Ureter (tissue), 1 donor: Measurements from ENCODE around the gene PRKG1. TPM values are rescaled to one million over a fixed set of nuclear protein-coding genes. Genes with fewer than 3 reads are reported as not detected.
"Not testable (repeated sequence)": the region's sequence is repeated elsewhere in the genome, so short reads cannot be mapped to it uniquely, and the experiment has no call there.

Source experiments
- DNase-seq: peaks from one replicate; pipeline ENCODE4 v3.0.0-alpha.2; 2020; ENCODE audit warnings: low spot score
- total RNA-seq: library from RNA; stranded (reverse); gene quantifications from one replicate; pipeline ENCODE4 v1.2.4, GENCODE V29; 2023
- donor health status: DM: yes; HTN: yes; CAD: no.

PRKG1 gene
- total RNA-seq, 1 donor from 2014 or later = 25.4 TPM

DNA sequence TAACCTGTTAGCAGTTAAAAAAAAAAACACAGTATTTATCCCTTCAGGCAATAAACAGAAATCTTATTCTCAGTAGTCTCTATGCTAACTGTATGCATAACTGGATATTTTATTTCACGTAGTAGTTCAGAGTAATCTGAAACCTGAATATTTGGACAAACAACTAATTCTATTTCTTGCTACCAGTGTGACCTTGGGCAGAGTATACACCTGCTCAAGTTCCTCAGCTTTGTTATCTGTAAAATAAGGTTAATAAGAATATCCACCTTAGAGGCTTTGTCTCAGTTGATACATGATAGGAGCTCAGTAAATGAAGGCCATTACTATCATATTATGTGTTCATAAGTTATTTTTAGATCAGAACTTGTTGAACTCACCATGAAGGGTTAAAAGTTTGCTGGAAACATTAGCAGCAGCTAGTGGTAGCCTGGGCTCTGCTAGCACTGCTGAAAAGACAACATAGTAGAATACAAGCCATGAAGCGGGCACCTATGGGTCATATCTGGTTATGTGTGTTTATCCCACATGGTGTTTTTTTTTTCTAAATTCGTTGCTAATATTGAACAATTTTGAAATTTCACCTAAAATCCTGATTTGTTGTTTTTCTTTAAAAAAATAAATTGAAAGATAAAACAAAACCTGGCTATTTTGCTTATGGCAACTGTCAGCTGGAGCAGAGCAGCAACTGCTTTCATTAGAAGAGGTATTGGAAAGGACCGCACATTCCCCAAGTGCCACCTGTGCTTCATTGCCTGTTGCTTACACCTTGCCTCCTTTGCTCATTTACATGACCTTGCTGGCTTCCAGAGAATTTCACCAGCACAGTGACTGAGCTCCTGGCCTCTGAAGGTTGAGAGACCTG is 303.0 kb downstream of the PRKG1 start:
- no peak for DNase-seq

DNA sequence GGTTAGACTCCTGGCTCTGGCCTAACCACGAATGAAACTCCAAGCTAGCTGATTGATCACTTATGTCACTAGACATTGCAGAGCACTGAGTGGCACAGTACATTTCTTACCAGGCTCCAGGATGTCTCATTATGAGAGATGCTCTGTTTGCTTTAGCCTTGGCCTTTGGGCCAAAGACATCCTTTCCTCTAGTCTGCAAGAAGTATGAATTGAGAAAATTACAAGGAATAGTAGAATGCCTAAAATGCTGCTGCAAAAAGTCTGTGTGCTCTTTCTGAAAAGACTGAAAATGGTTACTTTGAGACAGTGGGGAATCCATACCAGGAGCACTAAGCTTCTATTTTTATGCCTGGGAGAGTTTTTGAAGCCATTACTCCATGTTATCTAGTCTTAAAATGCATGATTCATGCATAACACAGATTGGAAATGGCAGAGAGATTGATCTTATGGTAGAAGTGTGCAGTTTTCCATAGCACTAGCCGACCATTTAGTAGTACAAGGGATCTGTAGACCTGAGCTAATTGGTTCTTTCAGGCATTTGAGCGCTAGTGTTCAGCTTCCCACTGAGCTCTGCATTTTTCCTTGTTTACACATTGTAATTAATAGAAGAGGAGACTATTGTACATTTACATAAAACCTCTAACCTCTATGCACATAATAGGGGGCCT is 303.8 kb downstream of the PRKG1 start:
- DNase-seq = no peak

DNA sequence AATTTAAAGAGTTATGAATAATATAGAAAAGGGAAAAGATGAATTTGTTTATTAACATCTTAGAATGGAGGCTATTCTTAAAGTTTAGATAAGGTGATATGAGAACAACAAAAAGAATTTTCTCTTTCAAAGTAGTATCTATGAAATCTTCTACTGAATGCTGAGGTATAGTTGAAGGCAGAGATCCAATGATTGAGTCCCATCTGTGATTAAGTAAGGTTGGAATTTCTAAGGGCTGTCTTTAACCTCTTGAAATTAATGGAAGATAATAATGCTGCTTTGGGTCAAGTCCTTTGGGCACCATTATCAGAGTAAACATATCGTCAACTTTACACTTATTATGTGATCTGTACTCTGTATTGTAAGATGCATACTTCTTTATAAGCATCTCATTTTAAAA is 307.9 kb downstream of the PRKG1 start:
- no peak for DNase-seq

- no peak for DNase-seq
Measured at GRCh38 chr10:51384971-51385370, 310.7 kb downstream of the PRKG1 start.

- no peak for DNase-seq
Measured at GRCh38 chr10:51386248-51386885, 312.1 kb downstream of the PRKG1 start.

- no peak for DNase-seq
Measured at GRCh38 chr10:51389415-51390321, 315.4 kb downstream of the PRKG1 start.

- DNase-seq = not testable (repeated sequence)
Measured at GRCh38 chr10:51393006-51393405, 318.7 kb downstream of the PRKG1 start.

DNA sequence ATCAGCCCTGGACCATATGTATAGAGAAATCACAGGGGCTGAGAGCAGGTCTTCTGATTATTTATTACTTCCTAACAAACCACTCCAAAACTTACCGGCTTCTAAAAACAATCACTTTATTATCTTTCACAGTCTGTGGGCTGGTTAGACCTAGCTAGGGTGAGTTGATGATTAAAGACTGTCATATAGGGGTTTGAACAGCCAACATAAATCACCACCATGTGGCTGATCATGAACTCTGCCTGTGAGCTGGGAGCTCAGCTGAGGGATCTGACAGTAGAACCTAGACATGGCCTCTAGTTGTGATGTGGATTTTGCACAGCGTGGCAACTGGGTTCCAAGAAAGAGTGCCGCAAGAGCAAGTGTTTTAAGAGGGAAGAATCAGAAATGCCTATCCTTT is 319.8 kb downstream of the PRKG1 start:
- no peak for DNase-seq

DNA sequence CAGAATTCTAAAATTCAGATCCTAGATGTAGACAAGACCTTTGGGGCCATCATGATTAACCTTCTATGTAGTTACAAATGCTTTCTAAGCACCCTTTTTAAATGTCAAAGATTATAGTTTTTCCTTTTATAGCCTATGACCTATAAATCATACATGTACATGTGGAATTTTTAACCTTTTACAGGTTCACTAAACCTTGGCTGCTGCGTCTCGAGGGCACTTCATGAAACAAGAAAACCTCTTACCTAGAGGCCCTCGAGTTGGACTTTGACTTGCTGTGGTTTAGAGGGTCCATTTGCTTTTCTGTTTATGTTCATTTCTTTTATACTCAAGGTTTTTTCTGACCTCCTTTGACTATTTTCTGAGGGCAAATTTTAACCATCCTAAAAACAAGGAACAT is 323.0 kb downstream of the PRKG1 start:
- DNase-seq = no peak

DNA sequence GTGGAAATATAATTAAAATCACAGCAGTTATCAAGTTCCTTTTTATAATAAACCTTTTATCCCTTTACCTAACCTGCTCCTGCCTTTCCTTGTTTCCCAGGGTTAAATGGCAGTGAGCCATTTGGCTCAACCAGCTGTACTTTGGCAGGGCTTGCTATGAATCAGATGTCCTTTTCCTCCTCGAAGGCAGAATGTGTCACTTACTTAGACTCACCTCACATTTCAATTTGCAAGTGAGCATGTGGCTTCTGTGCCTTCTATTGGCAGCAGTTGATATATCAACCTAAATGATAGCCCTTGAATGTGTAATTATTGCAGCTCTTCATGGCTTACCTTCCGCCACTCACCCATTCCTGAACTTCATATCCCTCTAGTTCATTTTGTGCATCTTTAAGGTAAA is 323.4 kb downstream of the PRKG1 start:
- peak; percentile 51 for DNase-seq

DNA sequence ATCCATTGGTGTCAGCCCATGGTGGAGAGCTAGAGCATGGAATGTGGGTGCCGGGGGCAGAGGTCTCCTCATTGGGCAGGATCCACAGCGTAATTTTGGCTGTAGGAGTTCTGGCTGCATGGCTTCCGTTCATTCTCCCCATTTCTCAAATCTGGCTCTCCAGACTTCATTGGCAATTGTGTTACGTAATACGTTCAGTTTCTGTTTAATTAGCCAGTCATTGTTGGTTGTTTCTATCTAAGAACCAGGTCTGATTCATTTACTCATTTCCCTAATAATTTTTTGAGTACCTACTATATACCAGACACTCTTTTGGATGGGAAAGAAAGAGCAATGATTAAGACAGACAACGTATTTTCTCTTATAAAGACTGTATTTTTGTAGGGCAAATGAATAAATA is 325.6 kb downstream of the PRKG1 start:
- DNase-seq = no peak

DNA sequence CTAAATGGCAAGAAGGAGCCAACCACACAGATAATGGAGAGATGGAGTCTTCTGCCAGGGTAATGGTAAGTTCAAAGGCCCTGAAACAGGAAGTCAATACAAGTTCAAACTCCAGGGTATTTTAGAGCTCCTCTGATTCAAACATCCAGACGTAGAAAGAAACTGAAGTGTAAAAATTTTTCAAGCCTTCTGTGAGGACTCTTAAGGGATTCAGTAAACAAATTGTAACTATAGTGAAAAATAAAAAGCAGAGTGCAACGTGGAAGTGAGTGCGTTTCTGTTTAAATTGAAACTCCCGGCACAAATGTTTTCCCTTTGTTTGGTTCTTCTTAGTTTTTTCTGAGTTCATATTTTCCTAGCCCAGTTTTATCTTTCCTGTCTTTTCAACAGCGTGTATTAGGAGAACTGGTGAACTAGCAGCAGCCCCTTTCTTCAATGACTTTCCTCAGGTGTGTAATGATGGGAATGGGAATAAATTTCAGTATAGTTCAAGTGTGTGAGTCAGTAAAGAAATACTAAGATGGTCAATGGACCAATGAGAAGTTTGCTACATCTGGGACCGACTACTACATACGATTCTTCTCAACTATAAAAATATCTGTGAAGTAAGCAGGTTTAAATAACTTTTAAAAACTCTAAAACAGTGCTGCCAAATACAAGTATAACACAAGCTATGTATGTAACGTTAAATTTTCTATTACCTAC is 326.3 kb downstream of the PRKG1 start:
- DNase-seq = no peak

GRCh38 chr10:51403521-51403920 is 329.2 kb downstream of the PRKG1 start:
- DNase-seq = no peak

GRCh38 chr10:51405580-51406351 is 331.5 kb downstream of the PRKG1 start:
- no peak for DNase-seq

GRCh38 chr10:51406581-51406980 is 332.3 kb downstream of the PRKG1 start:
- no peak for DNase-seq

DNA sequence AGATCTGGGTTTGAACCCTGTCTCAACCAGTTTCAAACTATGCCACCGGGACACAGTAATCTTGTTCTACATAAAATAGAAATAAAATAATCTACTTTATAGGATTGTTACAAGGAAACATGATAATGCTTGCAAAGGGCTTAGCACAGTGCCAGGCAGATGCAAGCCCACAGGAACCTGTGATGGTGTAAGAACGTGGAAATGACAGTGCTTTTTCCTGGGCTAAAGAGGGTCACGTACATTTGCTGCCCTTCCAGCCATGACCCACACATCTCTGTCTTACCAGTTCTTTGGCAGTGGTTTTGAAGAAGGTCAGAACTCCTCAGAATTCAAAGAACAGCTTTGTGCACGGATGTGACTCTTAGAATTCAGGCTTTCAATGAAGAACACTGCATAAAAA is 342.2 kb downstream of the PRKG1 start:
- DNase-seq = no peak

- DNase-seq = no peak
Measured at GRCh38 chr10:51419196-51420093, 345.2 kb downstream of the PRKG1 start.

- no peak for DNase-seq
Measured at GRCh38 chr10:51421853-51422252, 347.6 kb downstream of the PRKG1 start.
